ENCODE data around the gene TMEM233. TPM values are rescaled to one million over a fixed set of nuclear protein-coding genes. Genes with fewer than 3 reads are reported as not detected.

TMEM233 gene
- total RNA-seq, 1 donor from 2014 or later = 0.11 TPM

- no peak overlapping the region for H3K4me3 ChIP-seq
- peaks cover 7% of the 10 kb centered on the region for H3K4me1 ChIP-seq
- H3K36me3 ChIP-seq = no peaks in the 10 kb centered on the region
- DNase-seq = no peak
- H3K27me3 ChIP-seq (ENCODE audit: low read depth) = peaks cover 5% of the 10 kb centered on the region
- H3K9me3 ChIP-seq (replicated peaks) = no peaks in the 10 kb centered on the region
- H3K27ac ChIP-seq (replicated peaks) = no peak overlapping the region
- TF ChIP-seq CTCF (IDR thresholded peaks at IDR 0.05; ENCODE audit: borderline replicate concordance) = no peak
- intact Hi-C loops (cut with micrococcal nuclease) = no loop called here
These were observed 36.7 kb downstream of the TMEM233 start for GRCh38 chr12:119630223-119630780.

GRCh38 chr12:119630962-119631550 is 37.5 kb downstream of the TMEM233 start:
- Histone ChIP-seq H3K27me3 (ENCODE audit: low read depth) (peaks cover 5% of the 10 kb centered on the region), H3K4me1 (peaks cover 7% of the 10 kb centered on the region), H3K27ac (replicated peaks) (no peak overlapping the region), H3K9me3 (replicated peaks) (no peaks in the 10 kb centered on the region), H3K4me3 (no peak overlapping the region), H3K36me3 (no peaks in the 10 kb centered on the region)
- TF ChIP-seq CTCF (IDR thresholded peaks at IDR 0.05; ENCODE audit: borderline replicate concordance) = no peak
- no peak for DNase-seq
- intact Hi-C loops (cut with micrococcal nuclease) = no loop called here

GRCh38 chr12:119631930-119632678 is 38.5 kb downstream of the TMEM233 start:
- no peak for DNase-seq
- H3K36me3 ChIP-seq = no peaks in the 10 kb centered on the region
- intact Hi-C loops (cut with micrococcal nuclease) = no loop called here
- no peak for TF ChIP-seq CTCF (IDR thresholded peaks at IDR 0.05; ENCODE audit: borderline replicate concordance)
- no peaks in the 10 kb centered on the region for H3K9me3 ChIP-seq (replicated peaks)
- H3K4me3 ChIP-seq = no peak overlapping the region
- no peak overlapping the region for H3K27ac ChIP-seq (replicated peaks)
- no peaks in the 10 kb centered on the region for H3K27me3 ChIP-seq (ENCODE audit: low read depth)
- peaks cover 7% of the 10 kb centered on the region for H3K4me1 ChIP-seq

GRCh38 chr12:119634743-119635142 is 41.2 kb downstream of the TMEM233 start:
- Histone ChIP-seq H3K36me3 (no peaks in the 10 kb centered on the region), H3K27ac (replicated peaks) (no peak overlapping the region), H3K27me3 (ENCODE audit: low read depth) (peaks cover 4% of the 10 kb centered on the region), H3K9me3 (replicated peaks) (no peaks in the 10 kb centered on the region), H3K4me3 (no peak overlapping the region), H3K4me1 (peaks cover 7% of the 10 kb centered on the region)
- no peak for DNase-seq
- TF ChIP-seq CTCF (IDR thresholded peaks at IDR 0.05; ENCODE audit: borderline replicate concordance) = no peak
- intact Hi-C loops (cut with micrococcal nuclease) = no loop called here

- intact Hi-C loops (cut with micrococcal nuclease) = no loop called here
- TF ChIP-seq CTCF (IDR thresholded peaks at IDR 0.05; ENCODE audit: borderline replicate concordance) = no peak
- Histone ChIP-seq H3K36me3 (no peaks in the 10 kb centered on the region), H3K4me3 (no peak overlapping the region), H3K4me1 (no peaks in the 10 kb centered on the region), H3K27me3 (ENCODE audit: low read depth) (peaks cover 7% of the 10 kb centered on the region), H3K27ac (replicated peaks) (no peak overlapping the region), H3K9me3 (replicated peaks) (peaks cover 7% of the 10 kb centered on the region)
- DNase-seq = no peak
These were observed 49.4 kb downstream of the TMEM233 start for GRCh38 chr12:119642986-119643385.

Measured in left ventricle myocardium inferior (tissue), 1 donor.